Astrocyte (in vitro differentiated cells and primary cell): ENCODE measurements around the gene TMEM45A. TPM values are rescaled to one million over a fixed set of nuclear protein-coding genes. Genes with fewer than 3 reads are reported as not detected.

Source experiments
- DNase-seq: peaks from one replicate; pipeline ENCODE4 v3.0.0-alpha.2; 2010; ENCODE audit warnings: low read depth
- FAIRE-seq: peaks from 2 replicates; lab custom pipeline; 2011; peaks lifted over from hg19 to GRCh38; lab: Jason Lieb, UNC
- H2AFZ ChIP-seq: 2 replicates; pipeline ENCODE4 v1.6.0; 2012; ENCODE audit warnings: low read depth, low read length, inconsistent platforms
- H3K27ac ChIP-seq: 2 replicates; pipeline ENCODE4 v1.5.1; 2011; ENCODE audit warnings: low read depth, low read length, inconsistent platforms
- H3K27me3 ChIP-seq: 2 replicates; pipeline ENCODE4 v1.6.0; 2011; ENCODE audit warnings: low read length, inconsistent platforms; ENCODE audit not compliant: insufficient read depth
- H3K36me3 ChIP-seq: 2 replicates; pipeline ENCODE4 v1.5.1; 2011; ENCODE audit warnings: low read length, inconsistent platforms; ENCODE audit not compliant: insufficient read depth
- H3K4me1 ChIP-seq: 2 replicates; pipeline ENCODE4 v1.5.1; 2011; ENCODE audit warnings: low read length, inconsistent platforms; ENCODE audit not compliant: insufficient read depth
- H3K4me2 ChIP-seq: 2 replicates; pipeline ENCODE4 v1.6.0; 2012; ENCODE audit warnings: low read length, inconsistent platforms
- H3K4me3 ChIP-seq: 2 replicates; pipeline ENCODE4 v1.5.1; 2011; ENCODE audit warnings: low read depth, mild to moderate bottlenecking, low read length, inconsistent platforms; ENCODE audit not compliant: insufficient read depth
- H3K79me2 ChIP-seq: 2 replicates; pipeline ENCODE4 v1.6.0; 2012; ENCODE audit warnings: mild to moderate bottlenecking, low read length, inconsistent platforms; ENCODE audit not compliant: insufficient read depth
- H3K9ac ChIP-seq: 2 replicates; pipeline ENCODE4 v1.6.0; 2012; ENCODE audit warnings: mild to moderate bottlenecking, low read length, inconsistent platforms
- H3K9me3 ChIP-seq: 2 replicates; pipeline ENCODE4 v1.5.1; 2012; ENCODE audit warnings: low read depth, mild to moderate bottlenecking, low read length, inconsistent platforms; ENCODE audit not compliant: insufficient read depth
- H4K20me1 ChIP-seq: 2 replicates; pipeline ENCODE4 v1.6.0; 2012; ENCODE audit warnings: low read length, inconsistent platforms; ENCODE audit not compliant: insufficient read depth
- H3K27ac Mint-ChIP-seq: one replicate; pipeline ENCODE4 v1.8.0; 2021; ENCODE audit warnings: mild to moderate bottlenecking, mixed read lengths; ENCODE audit not compliant: unreplicated experiment
- H3K27me3 Mint-ChIP-seq: one replicate; pipeline ENCODE4 v1.8.0; 2021; ENCODE audit warnings: low read depth, mixed read lengths; ENCODE audit not compliant: unreplicated experiment
- H3K36me3 Mint-ChIP-seq: one replicate; pipeline ENCODE4 v1.8.0; 2021; ENCODE audit warnings: low read depth, mixed read lengths; ENCODE audit not compliant: unreplicated experiment
- H3K4me1 Mint-ChIP-seq: one replicate; pipeline ENCODE4 v1.8.0; 2021; ENCODE audit warnings: low read depth, mixed read lengths; ENCODE audit not compliant: unreplicated experiment
- H3K4me3 Mint-ChIP-seq: one replicate; pipeline ENCODE4 v1.8.0; 2021; ENCODE audit warnings: mild to moderate bottlenecking, moderate library complexity, mixed read lengths; ENCODE audit not compliant: unreplicated experiment
- H3K9me3 Mint-ChIP-seq: one replicate; pipeline ENCODE4 v1.8.0; 2021; ENCODE audit warnings: mild to moderate bottlenecking, mixed read lengths; ENCODE audit not compliant: unreplicated experiment
- EZH2 ChIP-seq: IDR thresholded peaks from 2 replicates; pipeline ENCODE4 v1.6.1; 2012; ENCODE audit warnings: mild to moderate bottlenecking, low read length, inconsistent platforms; ENCODE audit not compliant: insufficient read depth
- total RNA-seq: library from RNA; stranded (reverse); gene quantifications from 2 replicates; pipeline ENCODE4 v1.2.1, GENCODE V29; 2021
- TF ChIP-seq, protein P1 (sequence below): IDR thresholded peaks from 2 replicates; pipeline ENCODE4 v1.5.1; 2011; ENCODE audit warnings: low read depth, mild to moderate bottlenecking, inconsistent platforms, low read length, moderate library complexity; ENCODE audit not compliant: insufficient read depth

The TMEM45A gene
- total RNA-seq, 1 donor from 2014 or later = 35.5 TPM

DNA sequence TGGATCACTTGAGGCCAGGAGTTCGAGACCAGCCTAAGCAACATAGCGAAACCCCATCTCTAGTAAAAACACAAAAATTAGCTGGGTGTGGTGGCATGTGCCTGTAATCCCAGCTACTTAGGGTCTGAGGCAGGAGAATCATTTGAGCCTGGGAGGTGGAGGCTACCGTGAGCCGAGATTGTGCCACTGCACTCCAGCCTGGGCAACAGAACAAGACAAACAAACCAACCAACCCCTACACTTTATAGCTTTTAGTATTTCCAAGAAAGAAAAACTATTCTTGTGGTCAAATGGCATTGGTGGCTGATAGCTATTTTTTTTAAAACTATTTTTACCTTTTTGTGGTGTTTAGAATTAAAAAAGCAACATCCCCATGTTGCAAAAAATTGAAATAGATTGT, 7.2 kb downstream of the TMEM45A start:
- no peak overlapping the region for H3K27ac Mint-ChIP-seq
- no peak overlapping the region for H3K4me3 Mint-ChIP-seq
- Histone ChIP-seq H3K27me3 (no peaks in the 10 kb centered on the region), H3K9me3 (no peaks in the 10 kb centered on the region), H4K20me1 (no peaks in the 10 kb centered on the region), H3K27ac (no peak overlapping the region), H3K4me3 (no peak overlapping the region), H3K4me2 (no peak overlapping the region), H3K9ac (no peak overlapping the region), H3K4me1 (peaks cover 4% of the 10 kb centered on the region), H2AFZ (no peak overlapping the region), H3K36me3 (no peaks in the 10 kb centered on the region), H3K79me2 (peaks cover 13% of the 10 kb centered on the region)
- H3K27me3 Mint-ChIP-seq = no peaks in the 10 kb centered on the region
- FAIRE-seq (no peak), DNase-seq (no peak)
- TF ChIP-seq EZH2 = no peak
- TF ChIP-seq, protein P1, sequence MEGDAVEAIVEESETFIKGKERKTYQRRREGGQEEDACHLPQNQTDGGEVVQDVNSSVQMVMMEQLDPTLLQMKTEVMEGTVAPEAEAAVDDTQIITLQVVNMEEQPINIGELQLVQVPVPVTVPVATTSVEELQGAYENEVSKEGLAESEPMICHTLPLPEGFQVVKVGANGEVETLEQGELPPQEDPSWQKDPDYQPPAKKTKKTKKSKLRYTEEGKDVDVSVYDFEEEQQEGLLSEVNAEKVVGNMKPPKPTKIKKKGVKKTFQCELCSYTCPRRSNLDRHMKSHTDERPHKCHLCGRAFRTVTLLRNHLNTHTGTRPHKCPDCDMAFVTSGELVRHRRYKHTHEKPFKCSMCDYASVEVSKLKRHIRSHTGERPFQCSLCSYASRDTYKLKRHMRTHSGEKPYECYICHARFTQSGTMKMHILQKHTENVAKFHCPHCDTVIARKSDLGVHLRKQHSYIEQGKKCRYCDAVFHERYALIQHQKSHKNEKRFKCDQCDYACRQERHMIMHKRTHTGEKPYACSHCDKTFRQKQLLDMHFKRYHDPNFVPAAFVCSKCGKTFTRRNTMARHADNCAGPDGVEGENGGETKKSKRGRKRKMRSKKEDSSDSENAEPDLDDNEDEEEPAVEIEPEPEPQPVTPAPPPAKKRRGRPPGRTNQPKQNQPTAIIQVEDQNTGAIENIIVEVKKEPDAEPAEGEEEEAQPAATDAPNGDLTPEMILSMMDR = no peak
- H3K4me1 Mint-ChIP-seq = peaks cover 15% of the 10 kb centered on the region
- peaks cover 5% of the 10 kb centered on the region for H3K9me3 Mint-ChIP-seq
- H3K36me3 Mint-ChIP-seq = peaks cover 8% of the 10 kb centered on the region

DNA sequence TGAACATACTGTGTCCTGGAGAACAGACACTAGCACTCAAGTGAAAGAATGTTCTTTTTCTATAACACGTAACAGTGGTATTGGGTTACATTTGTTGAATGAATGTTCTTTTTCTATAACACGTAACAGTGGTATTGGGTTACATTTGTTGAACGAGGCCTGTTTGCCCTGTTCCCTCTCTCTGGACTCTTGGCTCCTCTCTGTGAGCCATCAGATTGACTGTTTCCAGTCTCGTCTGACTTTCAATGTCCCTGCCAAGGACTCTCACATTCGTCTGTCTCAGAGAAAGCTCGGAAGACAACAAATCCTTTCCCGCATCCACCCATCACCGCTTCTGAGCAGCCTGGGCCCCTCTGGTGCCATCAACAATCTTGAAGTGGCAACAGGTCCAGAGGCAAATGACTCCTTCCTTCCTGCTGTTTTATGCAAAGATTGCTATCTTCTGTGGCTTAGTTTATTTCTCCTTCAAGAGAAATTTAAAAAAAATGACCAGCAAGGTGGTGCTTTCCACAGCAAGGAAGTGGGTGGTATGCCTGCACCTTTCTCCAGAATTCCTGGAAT, 8.0 kb downstream of the TMEM45A start:
- Histone ChIP-seq H3K27ac (no peak overlapping the region), H3K27me3 (no peaks in the 10 kb centered on the region), H3K4me2 (no peak overlapping the region), H3K79me2 (peaks cover 8% of the 10 kb centered on the region), H4K20me1 (no peaks in the 10 kb centered on the region), H3K9ac (no peak overlapping the region), H2AFZ (no peak overlapping the region), H3K4me1 (peaks cover 4% of the 10 kb centered on the region), H3K9me3 (no peaks in the 10 kb centered on the region), H3K4me3 (no peak overlapping the region), H3K36me3 (no peaks in the 10 kb centered on the region)
- no peak for DNase-seq
- peaks cover 15% of the 10 kb centered on the region for H3K4me1 Mint-ChIP-seq
- H3K36me3 Mint-ChIP-seq = peaks cover 11% of the 10 kb centered on the region
- no peaks in the 10 kb centered on the region for H3K27me3 Mint-ChIP-seq
- peaks cover 2% of the 10 kb centered on the region for H3K9me3 Mint-ChIP-seq
- no peak for FAIRE-seq
- H3K27ac Mint-ChIP-seq = no peak overlapping the region
- no peak overlapping the region for H3K4me3 Mint-ChIP-seq
- TF ChIP-seq, protein P1 = no peak
- TF ChIP-seq EZH2 = no peak

DNA sequence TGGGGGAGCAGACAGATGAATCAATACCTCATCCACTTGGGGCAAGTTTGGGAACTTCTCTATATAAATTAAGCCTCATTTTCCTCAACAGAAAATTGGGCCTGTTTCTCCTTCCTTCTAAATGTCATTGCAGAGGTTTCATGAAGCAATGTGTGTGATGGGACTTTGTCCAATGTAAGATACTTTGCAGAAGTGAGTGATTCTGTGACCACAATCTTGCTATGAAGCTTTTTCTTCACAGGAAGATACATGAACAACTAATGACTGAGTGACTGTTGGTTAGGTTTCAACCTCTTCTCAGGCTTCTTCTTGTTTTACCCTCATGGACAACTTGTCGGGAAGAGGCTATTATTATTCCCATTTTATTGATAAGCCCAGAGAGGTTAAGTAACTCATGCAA, 11.0 kb downstream of the TMEM45A start:
- no peak overlapping the region for H3K4me3 ChIP-seq
- H3K9me3 Mint-ChIP-seq = peaks cover 15% of the 10 kb centered on the region
- no peaks in the 10 kb centered on the region for H4K20me1 ChIP-seq
- TF ChIP-seq, protein P1 = no peak
- TF ChIP-seq EZH2 = no peak
- peaks cover 3% of the 10 kb centered on the region for H3K4me1 Mint-ChIP-seq
- no peak overlapping the region for H2AFZ ChIP-seq
- no peak overlapping the region for H3K27ac Mint-ChIP-seq
- peaks cover 26% of the 10 kb centered on the region for H3K36me3 Mint-ChIP-seq
- no peaks in the 10 kb centered on the region for H3K27me3 Mint-ChIP-seq
- no peaks in the 10 kb centered on the region for H3K36me3 ChIP-seq
- H3K4me3 Mint-ChIP-seq = no peak overlapping the region
- no peak overlapping the region for H3K27ac ChIP-seq
- no peaks in the 10 kb centered on the region for H3K27me3 ChIP-seq
- H3K79me2 ChIP-seq = peaks cover under 1% of the 10 kb centered on the region
- H3K4me1 ChIP-seq = no peaks in the 10 kb centered on the region
- H3K9ac ChIP-seq = no peak overlapping the region
- FAIRE-seq (no peak), DNase-seq (no peak)
- no peak overlapping the region for H3K4me2 ChIP-seq
- H3K9me3 ChIP-seq = no peaks in the 10 kb centered on the region
